BJ (cell line): ENCODE data around the gene FER1L5. TPM values are rescaled to one million over a fixed set of nuclear protein-coding genes. Genes with fewer than 3 reads are reported as not detected.

Experiments
- CTCF ChIA-PET: fragments of 350-600 bp; formaldehyde crosslinking; extraction: SDS; loops from one replicate; lab custom pipeline; 2021; ENCODE audit warnings: antibody characterized with exemption, inconsistent platforms; lab: Yijun Ruan, JAX
- POLR2A ChIA-PET: fragments of 300-600 bp; sonication (Branson Sonifier 250); formaldehyde crosslinking; extraction: SDS; loops from one replicate; lab custom pipeline; 2021; ENCODE audit warnings: antibody characterized with exemption; lab: Charles Lee
- DNase-seq: peaks from one replicate; pipeline ENCODE4 v3.0.0-alpha.2; 2011; ENCODE audit warnings: low read depth
- H3K27me3 ChIP-seq: 2 replicates; pipeline ENCODE4 v1.6.0; 2011; ENCODE audit warnings: low read length; ENCODE audit not compliant: control insufficient read depth, insufficient read depth
- H3K36me3 ChIP-seq: 2 replicates; pipeline ENCODE4 v1.5.1; 2011; ENCODE audit warnings: low read length; ENCODE audit not compliant: control insufficient read depth, insufficient read depth
- H3K4me3 ChIP-seq: 2 replicates; pipeline ENCODE4 v1.5.1; 2011; ENCODE audit warnings: low read depth, mild to moderate bottlenecking, control low read depth, low read length
- CTCF ChIP-seq: IDR thresholded peaks from 2 replicates; pipeline ENCODE4 v1.5.1; 2011; ENCODE audit warnings: low read depth, mild to moderate bottlenecking, control low read depth, inconsistent platforms, low read length, moderate library complexity; ENCODE audit not compliant: insufficient read depth
- polyA plus RNA-seq: library from polyadenylated mRNA; depleted of rRNA; stranded (reverse); fragments of >200 nt; gene quantifications from 2 replicates; pipeline ENCODE4 v1.2.3, GENCODE V29; 2011

FER1L5 gene
- polyA plus RNA-seq, 1 experiment, result 0.07 TPM

- H3K36me3 ChIP-seq, result peaks cover 1% of the 10 kb centered on the region
- no peak for DNase-seq
- no peak for TF ChIP-seq CTCF
- ChIA-PET CTCF (no interaction called here), POLR2A (no interaction called here)
- no peaks in the 10 kb centered on the region for H3K27me3 ChIP-seq
- H3K4me3 ChIP-seq, result no peak overlapping the region
Observed at GRCh38 chr2:96698221-96698861, 55.8 kb downstream of the FER1L5 start.

- POLR2A ChIA-PET, result no interaction called here
- no peak overlapping the region for H3K4me3 ChIP-seq
Observed at GRCh38 chr2:96699021-96699420, 56.5 kb downstream of the FER1L5 start.

GRCh38 chr2:96699621-96700020 lies 57.1 kb downstream of the FER1L5 start:
- Histone ChIP-seq H3K4me3 (no peak overlapping the region), H3K27me3 (no peaks in the 10 kb centered on the region), H3K36me3 (peaks cover 1% of the 10 kb centered on the region)
- ChIA-PET CTCF (interaction anchor here (0.7 kb wide), 1 partner anchor 12 kb away, joined by 3 read pairs; no protein-coding TSS in a partner anchor), POLR2A (no interaction called here)
- no peak for DNase-seq
- no peak for TF ChIP-seq CTCF

More at GRCh38 chr2:96699021-96699420, 56.5 kb downstream of the FER1L5 start:
- H3K36me3 ChIP-seq, result peaks cover 1% of the 10 kb centered on the region
- CTCF ChIA-PET, result interaction anchor here (0.7 kb wide), 1 partner anchor 11 kb away, joined by 3 read pairs; no protein-coding TSS in a partner anchor
- H3K27me3 ChIP-seq, result no peaks in the 10 kb centered on the region
- no peak for TF ChIP-seq CTCF
- no peak for DNase-seq

GRCh38 chr2:96700086-96700485 lies 57.5 kb downstream of the FER1L5 start:
- Histone ChIP-seq H3K27me3 (no peaks in the 10 kb centered on the region), H3K36me3 (peaks cover 1% of the 10 kb centered on the region), H3K4me3 (no peak overlapping the region)
- TF ChIP-seq CTCF, result no peak
- ChIA-PET POLR2A (no interaction called here), CTCF (no interaction called here)
- no peak for DNase-seq

- CTCF ChIA-PET, result no interaction called here
- Histone ChIP-seq H3K27me3 (no peaks in the 10 kb centered on the region), H3K4me3 (no peak overlapping the region), H3K36me3 (peaks cover 9% of the 10 kb centered on the region)
- DNase-seq, result no peak
- POLR2A ChIA-PET, result no interaction called here
- TF ChIP-seq CTCF, result no peak
Observed at GRCh38 chr2:96701636-96702035, 59.1 kb downstream of the FER1L5 start.
